IPS-NIHi7 (cell line): ENCODE results near the gene TMEM169.

Source experiments
- DNase-seq: peaks from one replicate; pipeline ENCODE4 v3.0.0; 2012; ENCODE audit warnings: mixed read lengths; ENCODE audit errors: extremely low spot score

Gene TMEM169

GRCh38 chr2:216081487-216082116 lies at the start of gene TMEM169, which contains the start of gene PECR:
TSS of gene TMEM169 (plus strand) at chr2:216081919. CDS start at chr2:216095964, 14,045 bp downstream.
TSS of gene PECR (minus strand) at chr2:216081809. CDS start at chr2:216081741, 68 bp downstream.
- peak; percentile 96 for DNase-seq

- DNase-seq = no peak
These were observed 49.6 kb upstream of the TMEM169 start for GRCh38 chr2:216031960-216032689.

GRCh38 chr2:216033403-216033802 lies 48.3 kb upstream of the TMEM169 start:
- DNase-seq = no peak

- peak; percentile 84 for DNase-seq
These were observed 47.7 kb upstream of the TMEM169 start for GRCh38 chr2:216034065-216034464.

GRCh38 chr2:216039918-216040317 lies 41.8 kb upstream of the TMEM169 start:
- DNase-seq = no peak

GRCh38 chr2:216041438-216041837 lies 40.3 kb upstream of the TMEM169 start:
- DNase-seq = no peak

GRCh38 chr2:216043949-216044348 lies 37.8 kb upstream of the TMEM169 start:
- no peak for DNase-seq

GRCh38 chr2:216044883-216045486 lies 36.7 kb upstream of the TMEM169 start:
- DNase-seq = no peak

GRCh38 chr2:216047397-216047796 lies 34.3 kb upstream of the TMEM169 start:
- no peak for DNase-seq

GRCh38 chr2:216049452-216049851 lies 32.3 kb upstream of the TMEM169 start:
- DNase-seq = no peak

- no peak for DNase-seq
These were observed 30.4 kb upstream of the TMEM169 start for GRCh38 chr2:216051350-216051749.

GRCh38 chr2:216052420-216052819 lies 29.3 kb upstream of the TMEM169 start:
- no peak for DNase-seq

GRCh38 chr2:216055680-216056079 lies 26.0 kb upstream of the TMEM169 start:
- DNase-seq = no peak

GRCh38 chr2:216056739-216057138 lies 25.0 kb upstream of the TMEM169 start:
- no peak for DNase-seq

GRCh38 chr2:216057688-216058193 lies 24.0 kb upstream of the TMEM169 start:
- no peak for DNase-seq

GRCh38 chr2:216059233-216059834 lies 22.4 kb upstream of the TMEM169 start:
- no peak for DNase-seq

- peak; percentile 34 for DNase-seq
These were observed 17.6 kb upstream of the TMEM169 start for GRCh38 chr2:216064014-216064630.

GRCh38 chr2:216064665-216065064 lies 17.1 kb upstream of the TMEM169 start:
- DNase-seq = no peak

GRCh38 chr2:216066230-216066629 lies 15.5 kb upstream of the TMEM169 start:
- no peak for DNase-seq

GRCh38 chr2:216069028-216069427 lies 12.7 kb upstream of the TMEM169 start:
- no peak for DNase-seq

- DNase-seq = no peak
These were observed 11.5 kb upstream of the TMEM169 start for GRCh38 chr2:216070195-216070594.
